H1 (cell line): ENCODE results near the gene PPA1. TPM values are rescaled to one million over a fixed set of nuclear protein-coding genes. Genes with fewer than 3 reads are reported as not detected.

Experiments
- CHD7 ChIP-seq: fragments of 300-600 bp; sonication (generic); IDR thresholded peaks from 2 replicates; pipeline ENCODE4 v1.7.1; 2012; ENCODE audit warnings: low read length, moderate library complexity, mild to moderate bottlenecking, inconsistent platforms; ENCODE audit not compliant: insufficient replicate concordance
- CREB1 ChIP-seq: IDR thresholded peaks from 2 replicates; pipeline ENCODE4 v1.6.1; 2012; ENCODE audit warnings: inconsistent platforms
- SRF ChIP-seq: IDR thresholded peaks from 2 replicates; pipeline ENCODE4 v1.6.1; 2011; ENCODE audit warnings: mild to moderate bottlenecking, low read depth, low read length, moderate library complexity
- polyA plus RNA-seq, 7 experiments: library from polyadenylated mRNA; depleted of rRNA in 3 of 7; stranded (reverse) in 5 of 7; unstranded in 2 of 7; fragments of >200 nt in 5 of 7; fragments of 200-250 nt in 2 of 7; gene quantifications; 1 replicate in 5 of 7; 2 replicates in 1 of 7; 4 replicates in 1 of 7; pipeline versions ENCODE4 v1.2.1 to v1.2.3, GENCODE V29; 2011 to 2013; ENCODE audit warnings: missing spikeins in 2 of 7, mixed read lengths in 2 of 7
- total RNA-seq: library from RNA; stranded (reverse); fragmentation: NEBNext Ultra II Directional; extraction: Animal tissue kit (Norgen Biotek cat#: 25700); gene quantifications from 2 replicates; pipeline ENCODE4 v1.2.1, GENCODE V29; 2021

PPA1 gene
- total and polyA plus RNA-seq, 2 of the 8 experiments (the other 6 are each of a cell fraction or from before 2014, with no cell fraction given) = 77.0 to 191 TPM

DNA sequence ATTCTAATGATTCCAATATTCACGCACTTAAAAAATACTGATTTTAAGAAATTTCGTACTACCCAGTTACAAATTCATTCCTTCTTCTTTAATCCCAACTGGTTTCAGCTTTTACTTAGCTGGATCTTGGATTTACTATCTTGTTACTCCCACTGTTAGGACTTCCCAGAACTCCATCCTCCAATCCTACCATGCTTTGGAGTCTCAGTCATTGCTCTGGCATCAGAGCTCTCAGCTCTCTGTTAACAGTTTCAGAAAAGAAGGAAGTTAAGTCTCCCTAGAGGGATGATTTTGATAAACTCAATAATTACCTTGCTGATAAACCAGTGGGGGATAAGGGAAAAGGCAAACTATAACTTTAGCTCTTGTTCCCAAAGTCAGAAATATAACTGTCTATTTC is 9.5 kb downstream of the PPA1 start (continued):
- TF ChIP-seq CHD7 (no peak), SRF (no peak), CREB1 (no peak)
